HepG2 (cell line): ENCODE measurements around the gene PAPSS1. TPM values are rescaled to one million over a fixed set of nuclear protein-coding genes. Genes with fewer than 3 reads are reported as not detected.

Experiments used
- ATAC-seq: fragments of 200-7000 bp; cut with Tn5 transposase; 3 replicates; pipeline ENCODE4 v1.9.1; 2020; ENCODE audit warnings: mild to moderate bottlenecking, moderate library complexity
- BruUV-seq: library from RNA; stranded (reverse); fragments of 400-500 nt; replicated peaks from 2 replicates; lab custom pipeline; 2021; lab: Mats Ljungman, UMichigan
- CTCF ChIA-PET: fragments of 300-600 bp; formaldehyde crosslinking; extraction: SDS; loops from one replicate; lab custom pipeline; 2021; ENCODE audit warnings: low total read pairs, inconsistent platforms, low intra/inter-chr PET ratio; lab: Yijun Ruan, JAX
- POLR2A ChIA-PET: fragments of 350-600 bp; sonication (Branson Sonifier 250); formaldehyde crosslinking; loops from one replicate; lab custom pipeline; 2020; ENCODE audit warnings: antibody characterized with exemption, inconsistent platforms; lab: Yijun Ruan, JAX
- DNase-seq: peaks from one replicate; pipeline ENCODE4 v3.0.0-alpha.2; 2015; ENCODE audit warnings: low spot score
- FAIRE-seq: peaks from 3 replicates; lab custom pipeline; 2011; peaks lifted over from hg19 to GRCh38; lab: Jason Lieb, UNC
- H2AFZ ChIP-seq: one replicate; pipeline ENCODE4 v1.6.1; 2011; ENCODE audit warnings: low read length, inconsistent platforms
- H3K27ac ChIP-seq: fragments of 300-600 bp; 3 replicates; pipeline ENCODE4 v1.8.0; 2011; ENCODE audit warnings: mixed run types, mild to moderate bottlenecking, mixed read lengths, low read length, inconsistent platforms; ENCODE audit not compliant: insufficient read depth; ENCODE audit errors: extremely low read length
- H3K27me3 ChIP-seq, 2 experiments: fragments of 200-600 bp in 1 of 2; 2 replicates in 1 of 2; 3 replicates in 1 of 2; pipeline versions ENCODE4 v1.6.0 to v1.8.0; 2011; ENCODE audit warnings: low read length in 2 of 2, mild to moderate bottlenecking in 2 of 2, moderate library complexity in 2 of 2, inconsistent platforms in 1 of 2; ENCODE audit not compliant: insufficient read depth in 2 of 2, control insufficient read depth in 1 of 2
- H3K36me3 ChIP-seq, 2 experiments: fragments of 200-600 bp in 1 of 2; replicated peaks in 1 of 2; 2 replicates in 1 of 2; 3 replicates in 1 of 2; pipeline versions ENCODE4 v1.5.1 to v1.8.0; 2011; ENCODE audit warnings: low read length in 2 of 2, inconsistent platforms in 1 of 2; ENCODE audit not compliant: insufficient read depth in 2 of 2, control insufficient read depth in 1 of 2
- H3K4me1 ChIP-seq: 2 replicates; pipeline ENCODE4 v1.5.1; 2012; ENCODE audit warnings: low read length, inconsistent platforms; ENCODE audit not compliant: insufficient read depth
- H3K4me2 ChIP-seq: 2 replicates; pipeline ENCODE4 v1.6.0; 2011; ENCODE audit warnings: low read depth, low read length, inconsistent platforms
- H3K4me3 ChIP-seq, 3 experiments: fragments of 200-600 bp in 1 of 3; sonication (generic), shearing (Covaris generic) in 1 of 3; replicated peaks in 1 of 3; 2 replicates each; pipeline ENCODE4 v1.5.1; 2011 to 2016; ENCODE audit warnings: low read length in 3 of 3, inconsistent platforms in 2 of 3, low read depth in 2 of 3, mild to moderate bottlenecking in 2 of 3, control low read depth in 1 of 3, mixed read lengths in 1 of 3; ENCODE audit not compliant: insufficient read depth in 1 of 3
- H3K79me2 ChIP-seq: one replicate; pipeline ENCODE4 v1.6.1; 2011; ENCODE audit warnings: low read length, inconsistent platforms; ENCODE audit not compliant: insufficient read depth
- H3K9ac ChIP-seq: 2 replicates; pipeline ENCODE4 v1.6.0; 2011; ENCODE audit warnings: mild to moderate bottlenecking, low read depth, low read length, inconsistent platforms; ENCODE audit not compliant: insufficient read depth
- H3K9me3 ChIP-seq: 2 replicates; pipeline ENCODE4 v1.5.1; 2012; ENCODE audit warnings: mild to moderate bottlenecking, low read length
- H4K20me1 ChIP-seq: 2 replicates; pipeline ENCODE4 v1.6.0; 2011; ENCODE audit warnings: inconsistent platforms, mild to moderate bottlenecking, low read length, moderate library complexity; ENCODE audit not compliant: insufficient read depth
- AGO2 ChIP-seq: fragments of 200-400 bp; formaldehyde crosslinking; optimal IDR thresholded peaks from 2 replicates; pipeline ENCODE3; 2017; ENCODE audit warnings: mild to moderate bottlenecking, low read depth, low read length, moderate library complexity
- ARNTL ChIP-seq: sonication (generic); formaldehyde crosslinking; IDR thresholded peaks from 2 replicates; pipeline ENCODE4 v1.4.0; 2020; ENCODE audit warnings: mild to moderate bottlenecking, missing genetic modification reagents
- ATM ChIP-seq: fragments of 450-650 bp; IDR thresholded peaks from 2 replicates; pipeline ENCODE4 v1.7.1; 2017; ENCODE audit warnings: mild to moderate bottlenecking, borderline replicate concordance
- CBX1 ChIP-seq: IDR thresholded peaks from one replicate; pipeline ENCODE4 v1.6.1; 2016; ENCODE audit warnings: antibody characterized with exemption, low read depth
- DR1 ChIP-seq: sonication (generic); formaldehyde crosslinking; IDR thresholded peaks from 2 replicates; pipeline ENCODE4 v1.8.0; 2021; ENCODE audit warnings: mild to moderate bottlenecking, missing genetic modification reagents, inconsistent platforms
- GTF2F1 ChIP-seq: fragments of 150-350 bp; IDR thresholded peaks from 2 replicates; pipeline ENCODE4 v1.6.1; 2014; ENCODE audit warnings: low read length
- PITX1 ChIP-seq: sonication (generic); formaldehyde crosslinking; IDR thresholded peaks from 2 replicates; pipeline ENCODE4 v1.5.1; 2020; ENCODE audit warnings: mild to moderate bottlenecking, missing genetic modification reagents
- SIN3A ChIP-seq: IDR thresholded peaks from 2 replicates; pipeline ENCODE4 v1.6.1; 2011; ENCODE audit warnings: low read depth, mild to moderate bottlenecking, control low read depth, low read length, borderline replicate concordance
- STAT6 ChIP-seq: sonication (generic); formaldehyde crosslinking; IDR thresholded peaks from 2 replicates; pipeline ENCODE4 v1.4.0; 2020; ENCODE audit warnings: missing genetic modification reagents, mild to moderate bottlenecking, borderline replicate concordance
- TCF7 ChIP-seq: sonication (generic); IDR thresholded peaks from 2 replicates; pipeline ENCODE4 v1.6.1; 2016; ENCODE audit warnings: antibody characterized with exemption, low read depth
- TEAD3 ChIP-seq: optimal IDR thresholded peaks from 2 replicates; pipeline ENCODE3; 2016; ENCODE audit warnings: borderline replicate concordance
- ZNF335 ChIP-seq: sonication (generic); formaldehyde crosslinking; IDR thresholded peaks from 2 replicates; pipeline ENCODE4 v1.4.0; 2020; ENCODE audit warnings: missing genetic modification reagents
- ZNF546 ChIP-seq: sonication (generic); formaldehyde crosslinking; conservative IDR thresholded peaks from 2 replicates; pipeline ENCODE4 v1.8.1; 2023; ENCODE audit warnings: mild to moderate bottlenecking, missing genetic modification reagents
- WGBS: methylation state at CpG from one replicate; pipeline ENCODE4 v1.1.6; 2017; ENCODE audit warnings: low lambda C conversion rate; 5-methylcytosine and 5-hydroxymethylcytosine counted together
- in situ Hi-C: cut with HindIII; loops from 2 replicates; pipeline ENCODE4 v1.10.0; 2017; ENCODE audit warnings: low pct_unique_long_range_greater_than_20kb; ENCODE audit not compliant: extremely low pct_ligation_motif_present
- intact Hi-C: fragments of 100-400 bp; cut with micrococcal nuclease; formaldehyde crosslinking; loops from one replicate; pipeline ENCODE4 v1.10.0; 2022; ENCODE audit not compliant: unreplicated experiment
- polyA plus RNA-seq, 8 experiments: library from polyadenylated mRNA; depleted of rRNA in 3 of 8; stranded (reverse) in 7 of 8; unstranded in 1 of 8; fragments of >200 nt; fragmentation: Illumina TruSeq in 4 of 8; extraction: Trizol in 4 of 8; gene quantifications; 2 replicates each; pipeline versions ENCODE4 v1.2.1 to v1.2.3, GENCODE V29; 2011 to 2016; ENCODE audit warnings: low read depth in 4 of 8, missing spikeins in 1 of 8, mixed read lengths in 1 of 8; ENCODE audit not compliant: insufficient read depth in 1 of 8
- total RNA-seq, 5 experiments: library from RNA; depleted of rRNA; stranded (reverse); fragments of >200 nt; fragmentation: Illumina TruSeq; extraction: Trizol; gene quantifications; 2 replicates each; pipeline ENCODE4 v1.2.3, GENCODE V29; 2016; ENCODE audit warnings: low read depth in 1 of 5
- TF ChIP-seq, protein P1 (sequence below): sonication (generic); formaldehyde crosslinking; IDR thresholded peaks from 2 replicates; pipeline ENCODE4 v1.5.0; 2020; ENCODE audit warnings: missing genetic modification reagents

PAPSS1 gene
- total and polyA plus RNA-seq, 2 of the 13 experiments (the other 11 are each of a cell fraction or from before 2014, with no cell fraction given): 105 to 126 TPM

DNA sequence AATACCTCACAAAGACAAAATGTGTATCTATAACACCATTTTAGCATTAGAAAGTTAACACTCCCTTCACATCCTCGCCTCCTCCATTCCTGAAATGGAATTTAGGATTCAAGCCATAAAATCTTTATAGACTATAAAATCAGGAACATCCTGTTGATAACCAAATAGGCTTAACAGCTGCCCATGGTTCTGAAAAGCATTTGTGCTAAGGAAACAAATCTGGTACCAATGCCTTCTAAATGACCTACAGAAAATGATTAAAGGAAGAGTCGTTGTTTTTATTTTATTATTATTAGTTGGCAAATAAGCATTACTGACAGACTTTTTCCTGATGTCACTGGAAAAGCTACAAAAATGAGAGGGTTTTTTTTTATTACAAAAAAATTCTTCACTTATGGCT lies 79.8 kb downstream of the PAPSS1 start:
- no TSS peak for BruUV-seq
- DNase-seq: no peak
- ChIA-PET CTCF (no interaction called here), POLR2A (no interaction called here)
- no peaks in the 10 kb centered on the region for H4K20me1 ChIP-seq
- TF ChIP-seq SIN3A (no peak), TCF7 (no peak), STAT6 (CRISPR knock-in tag) (no peak), CBX1 (no peak), ZNF335 (CRISPR knock-in tag) (no peak), GTF2F1 (no peak), DR1 (CRISPR knock-in tag) (no peak), ZNF546 (CRISPR knock-in tag) (no peak), AGO2 (no peak), TEAD3 (no peak), PITX1 (no peak), ARNTL (CRISPR knock-in tag) (no peak), ATM (no peak)
- TF ChIP-seq, protein P1, sequence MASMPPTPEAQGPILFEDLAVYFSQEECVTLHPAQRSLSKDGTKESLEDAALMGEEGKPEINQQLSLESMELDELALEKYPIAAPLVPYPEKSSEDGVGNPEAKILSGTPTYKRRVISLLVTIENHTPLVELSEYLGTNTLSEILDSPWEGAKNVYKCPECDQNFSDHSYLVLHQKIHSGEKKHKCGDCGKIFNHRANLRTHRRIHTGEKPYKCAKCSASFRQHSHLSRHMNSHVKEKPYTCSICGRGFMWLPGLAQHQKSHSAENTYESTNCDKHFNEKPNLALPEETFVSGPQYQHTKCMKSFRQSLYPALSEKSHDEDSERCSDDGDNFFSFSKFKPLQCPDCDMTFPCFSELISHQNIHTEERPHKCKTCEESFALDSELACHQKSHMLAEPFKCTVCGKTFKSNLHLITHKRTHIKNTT (CRISPR knock-in tag): no peak
- no peak overlapping the region for H2AFZ ChIP-seq
- H3K79me2 ChIP-seq: peaks cover 2% of the 10 kb centered on the region
- peaks cover 4 to 28% of the 10 kb centered on the region in 2 experiments; a peak in 4 of 5 replicates for H3K36me3 ChIP-seq
- H3K9me3 ChIP-seq: no peaks in the 10 kb centered on the region
- H3K27ac ChIP-seq: no peak overlapping the region
- intact Hi-C loops: loop anchor here (5.0 kb wide), 1 partner anchor 492 kb away; no protein-coding TSS in a partner anchor
- H3K27me3 ChIP-seq: no peaks in the 10 kb centered on the region
- WGBS: 96% methylated on average over 2 of the region's 2 CpGs
- H3K4me3 ChIP-seq: no peak overlapping the region
- H3K4me2 ChIP-seq: no peak overlapping the region
- FAIRE-seq: no peak
- no peak for ATAC-seq
- in situ Hi-C loops: no loop called here
- H3K9ac ChIP-seq: no peak overlapping the region
- H3K4me1 ChIP-seq: peaks cover 22% of the 10 kb centered on the region
